ENCODE data around the gene RPS26. TPM values are rescaled to one million over a fixed set of nuclear protein-coding genes. Genes with fewer than 3 reads are reported as not detected.

Gene RPS26
- total RNA-seq, 1 donor from 2014 or later: 45.9 TPM

- no peak for DNase-seq (ENCODE audit: low read depth)
- Histone ChIP-seq H2AFZ (ENCODE audit: low read depth, low read length) (no peak overlapping the region), H3K4me1 (ENCODE audit: insufficient read depth, low read length) (no peaks in the 10 kb centered on the region), H3K36me3 (ENCODE audit: insufficient read depth, low read length) (no peaks in the 10 kb centered on the region), H3K9me3 (ENCODE audit: insufficient read depth, low read depth, low read length) (no peaks in the 10 kb centered on the region), H3K4me2 (ENCODE audit: low read length) (no peak overlapping the region), H3K9ac (ENCODE audit: low read length) (no peak overlapping the region), H3K79me2 (ENCODE audit: insufficient read depth, low read length) (no peaks in the 10 kb centered on the region), H3K4me3 (ENCODE audit: insufficient read depth, low read depth, low read length) (no peak overlapping the region), H3K27ac (ENCODE audit: low read depth, low read length) (no peak overlapping the region), H4K20me1 (ENCODE audit: insufficient read depth, low read length) (no peaks in the 10 kb centered on the region), H3K27me3 (ENCODE audit: insufficient read depth, low read length) (peaks cover 16% of the 10 kb centered on the region)
- H3K4me1 Mint-ChIP-seq (ENCODE audit: low read depth, unreplicated experiment): no peaks in the 10 kb centered on the region
- peaks cover 2% of the 10 kb centered on the region for H3K36me3 Mint-ChIP-seq (ENCODE audit: low read depth, unreplicated experiment)
- TF ChIP-seq EZH2 (IDR thresholded peaks at IDR 0.05; ENCODE audit: insufficient read depth, low read length): no peak
- TF ChIP-seq CTCF (IDR thresholded peaks at IDR 0.05; ENCODE audit: insufficient read depth, low read depth, low read length): no peak
- H3K4me3 Mint-ChIP-seq (ENCODE audit: unreplicated experiment): no peak overlapping the region
- H3K27me3 Mint-ChIP-seq (ENCODE audit: low read depth, unreplicated experiment): peaks cover 6% of the 10 kb centered on the region
- no peak for FAIRE-seq
- no peaks in the 10 kb centered on the region for H3K9me3 Mint-ChIP-seq (ENCODE audit: unreplicated experiment)
- H3K27ac Mint-ChIP-seq (ENCODE audit: unreplicated experiment): no peak overlapping the region
Measured at GRCh38 chr12:56086608-56087007, 44.9 kb downstream of the RPS26 start.

- Mint-ChIP-seq H3K4me1 (ENCODE audit: low read depth, unreplicated experiment) (no peaks in the 10 kb centered on the region), H3K9me3 (ENCODE audit: unreplicated experiment) (no peaks in the 10 kb centered on the region), H3K27ac (ENCODE audit: unreplicated experiment) (no peak overlapping the region), H3K36me3 (ENCODE audit: low read depth, unreplicated experiment) (peaks cover 2% of the 10 kb centered on the region), H3K27me3 (ENCODE audit: low read depth, unreplicated experiment) (peaks cover 3% of the 10 kb centered on the region), H3K4me3 (ENCODE audit: unreplicated experiment) (no peak overlapping the region)
- H2AFZ ChIP-seq (ENCODE audit: low read depth, low read length): no peak overlapping the region
- H3K79me2 ChIP-seq (ENCODE audit: insufficient read depth, low read length): no peaks in the 10 kb centered on the region
- no peaks in the 10 kb centered on the region for H4K20me1 ChIP-seq (ENCODE audit: insufficient read depth, low read length)
- no peak overlapping the region for H3K9ac ChIP-seq (ENCODE audit: low read length)
- TF ChIP-seq EZH2 (IDR thresholded peaks at IDR 0.05; ENCODE audit: insufficient read depth, low read length) (no peak), CTCF (IDR thresholded peaks at IDR 0.05; ENCODE audit: insufficient read depth, low read depth, low read length) (no peak)
- H3K4me3 ChIP-seq (ENCODE audit: insufficient read depth, low read depth, low read length): no peak overlapping the region
- no peaks in the 10 kb centered on the region for H3K9me3 ChIP-seq (ENCODE audit: insufficient read depth, low read depth, low read length)
- H3K36me3 ChIP-seq (ENCODE audit: insufficient read depth, low read length): no peaks in the 10 kb centered on the region
- no peak overlapping the region for H3K27ac ChIP-seq (ENCODE audit: low read depth, low read length)
- H3K4me1 ChIP-seq (ENCODE audit: insufficient read depth, low read length): no peaks in the 10 kb centered on the region
- peaks cover 10% of the 10 kb centered on the region for H3K27me3 ChIP-seq (ENCODE audit: insufficient read depth, low read length)
- no peak for FAIRE-seq
- DNase-seq (ENCODE audit: low read depth): no peak
- H3K4me2 ChIP-seq (ENCODE audit: low read length): no peak overlapping the region
Measured at GRCh38 chr12:56087220-56087619, 45.5 kb downstream of the RPS26 start.

Other genes starting within 250 kb of the RPS26 start
- 95.7 and 105 TPM in 2 replicates for gene SARNP, start 224.2 kb upstream of the RPS26 start, total RNA-seq
- 54.8 and 58.9 TPM in 2 replicates for gene ORMDL2, start 223.9 kb upstream of the RPS26 start, total RNA-seq
- 26.3 and 29.7 TPM in 2 replicates for gene DNAJC14, start 212.3 kb upstream of the RPS26 start, total RNA-seq
- gene MMP19, start 199.0 kb upstream of the RPS26 start, total RNA-seq: 3.6 and 4.7 TPM in 2 replicates
- 31.5 and 33.6 TPM in 2 replicates for gene PYM1, start 114.0 kb upstream of the RPS26 start, total RNA-seq
- gene DGKA, start 110.8 kb upstream of the RPS26 start, total RNA-seq: 108 and 118 TPM in 2 replicates
- gene PMEL, start 75.9 kb upstream of the RPS26 start, total RNA-seq: 3.9 and 13.8 TPM in 2 replicates
- gene CDK2, start 75.1 kb upstream of the RPS26 start, total RNA-seq: 37.8 and 44.3 TPM in 2 replicates
- 110 and 127 TPM in 2 replicates for gene RAB5B, start 67.8 kb upstream of the RPS26 start, total RNA-seq
- gene SUOX, start 44.6 kb upstream of the RPS26 start, total RNA-seq: 13.6 and 14.3 TPM in 2 replicates
- gene IKZF4, start 20.9 kb upstream of the RPS26 start, total RNA-seq: 5.6 and 6.9 TPM in 2 replicates
- 2.6 and 3.8 TPM in 2 replicates for gene ERBB3, start 38.2 kb downstream of the RPS26 start, total RNA-seq
- gene PA2G4, start 62.6 kb downstream of the RPS26 start, total RNA-seq: 124 and 130 TPM in 2 replicates
- gene RPL41, start 74.7 kb downstream of the RPS26 start, total RNA-seq: 3,078 and 3,088 TPM in 2 replicates
- 4.1 and 4.2 TPM in 2 replicates for gene ZC3H10, start 76.3 kb downstream of the RPS26 start, total RNA-seq
- gene ESYT1, start 86.3 kb downstream of the RPS26 start, total RNA-seq: 138 and 142 TPM in 2 replicates
- gene MYL6B, start 110.7 kb downstream of the RPS26 start, total RNA-seq: 110 and 118 TPM in 2 replicates
- 2,485 and 2,685 TPM in 2 replicates for gene MYL6, start 116.4 kb downstream of the RPS26 start, total RNA-seq
- gene SMARCC2, start 147.6 kb downstream of the RPS26 start, total RNA-seq: 57.5 and 57.6 TPM in 2 replicates
- gene RNF41, start 180.0 kb downstream of the RPS26 start, total RNA-seq: 85.8 and 85.9 TPM in 2 replicates
- gene NABP2, start 182.4 kb downstream of the RPS26 start, total RNA-seq: 29.1 and 29.9 TPM in 2 replicates
- gene SLC39A5, start 188.1 kb downstream of the RPS26 start, total RNA-seq: 0.39 TPM in 1 of 2 replicates, not detected in the other
- 98.4 and 105 TPM in 2 replicates for gene ANKRD52, start 216.5 kb downstream of the RPS26 start, total RNA-seq
- gene COQ10A, start 225.0 kb downstream of the RPS26 start, total RNA-seq: 6.7 and 9.3 TPM in 2 replicates